ENCODE data around the gene PAPPA2.
"Not testable (repeated sequence)": the region's sequence is repeated elsewhere in the genome, so short reads cannot be mapped to it uniquely, and the experiment has no call there.

Gene PAPPA2

GRCh38 chr1:176552217-176552991 lies 89.4 kb downstream of the PAPPA2 start:
- DNase-seq: no peak

GRCh38 chr1:176552999-176553398 lies 90.0 kb downstream of the PAPPA2 start:
- DNase-seq: no peak

- no peak for DNase-seq
These were observed 93.3 kb downstream of the PAPPA2 start for GRCh38 chr1:176556288-176556687.

- no peak for DNase-seq
These were observed 94.7 kb downstream of the PAPPA2 start for GRCh38 chr1:176557543-176558258.

GRCh38 chr1:176558561-176558960 lies 95.6 kb downstream of the PAPPA2 start:
- DNase-seq: no peak

GRCh38 chr1:176559474-176559873 lies 96.5 kb downstream of the PAPPA2 start:
- no peak for DNase-seq

- no peak for DNase-seq
These were observed 96.9 kb downstream of the PAPPA2 start for GRCh38 chr1:176559878-176560277.

- DNase-seq: no peak
These were observed 97.7 kb downstream of the PAPPA2 start for GRCh38 chr1:176560681-176561080.

- not testable (repeated sequence) for DNase-seq
These were observed 98.8 kb downstream of the PAPPA2 start for GRCh38 chr1:176561761-176562160.

GRCh38 chr1:176566004-176566975 lies 103.3 kb downstream of the PAPPA2 start:
- DNase-seq: no peak

- no peak for DNase-seq
These were observed 104.3 kb downstream of the PAPPA2 start for GRCh38 chr1:176567190-176567794.

GRCh38 chr1:176568185-176568584 lies 105.2 kb downstream of the PAPPA2 start:
- no peak for DNase-seq

- DNase-seq: no peak
These were observed 111.8 kb downstream of the PAPPA2 start for GRCh38 chr1:176574756-176575155.

- no peak for DNase-seq
These were observed 113.0 kb downstream of the PAPPA2 start for GRCh38 chr1:176575991-176576390.

- DNase-seq: no peak
These were observed 113.7 kb downstream of the PAPPA2 start for GRCh38 chr1:176576670-176577069.

- no peak for DNase-seq
These were observed 114.7 kb downstream of the PAPPA2 start for GRCh38 chr1:176577646-176578197.

GRCh38 chr1:176579087-176579486 lies 116.1 kb downstream of the PAPPA2 start:
- no peak for DNase-seq

- DNase-seq: no peak
These were observed 132.2 kb downstream of the PAPPA2 start for GRCh38 chr1:176595217-176595616.

- DNase-seq: no peak
These were observed 138.4 kb downstream of the PAPPA2 start for GRCh38 chr1:176601348-176601747.

GRCh38 chr1:176602388-176603004 lies 139.5 kb downstream of the PAPPA2 start:
- no peak for DNase-seq

- no peak for DNase-seq
These were observed 140.7 kb downstream of the PAPPA2 start for GRCh38 chr1:176603696-176604095.

- DNase-seq: no peak
These were observed 141.5 kb downstream of the PAPPA2 start for GRCh38 chr1:176604461-176604860.

Measured in activated CD4-positive, alpha-beta T cell treated with anti-CD3 and anti-CD28 coated beads, Interleukin-2, amount 50 U/mL, for 1 hour (primary cell).